HG03064 (cell line): ENCODE measurements around the gene B3GAT1.

Experiments used
- ATAC-seq: cut with Tn5 transposase; IDR thresholded peaks from one replicate; pipeline ENCODE4 v1.9.1; 2021; ENCODE audit warnings: low read depth; ENCODE audit not compliant: unreplicated experiment

B3GAT1 gene

GRCh38 chr11:134340354-134340964 is 71.6 kb downstream of the B3GAT1 start:
- no peak for ATAC-seq

GRCh38 chr11:134339756-134340155 is 72.3 kb downstream of the B3GAT1 start:
- no peak for ATAC-seq

GRCh38 chr11:134338654-134339053 is 73.4 kb downstream of the B3GAT1 start:
- ATAC-seq, result no peak

- ATAC-seq, result no peak
Measured at GRCh38 chr11:134338068-134338467, 74.0 kb downstream of the B3GAT1 start.

- no peak for ATAC-seq
Measured at GRCh38 chr11:134337051-134337450, 75.0 kb downstream of the B3GAT1 start.

- ATAC-seq, result no peak
Measured at GRCh38 chr11:134334796-134335571, 77.1 kb downstream of the B3GAT1 start.

GRCh38 chr11:134333946-134334345 is 78.1 kb downstream of the B3GAT1 start:
- ATAC-seq, result no peak

- no peak for ATAC-seq
Measured at GRCh38 chr11:134333312-134333711, 78.7 kb downstream of the B3GAT1 start.

- ATAC-seq, result no peak
Measured at GRCh38 chr11:134332782-134333181, 79.3 kb downstream of the B3GAT1 start.

- no peak for ATAC-seq
Measured at GRCh38 chr11:134332189-134332631, 79.8 kb downstream of the B3GAT1 start.

GRCh38 chr11:134331354-134332188 is 80.5 kb downstream of the B3GAT1 start, which contains the start of gene GLB1L2:
TSS of gene GLB1L2 (plus strand) at chr11:134331988. CDS start at chr11:134332062, 74 bp downstream.
- ATAC-seq, result no peak

GRCh38 chr11:134330611-134331353 is 81.3 kb downstream of the B3GAT1 start:
- ATAC-seq, result no peak
